Heart left ventricle (tissue), 16 donors: ENCODE results near the gene PRMT3. TPM values are rescaled to one million over a fixed set of nuclear protein-coding genes. Genes with fewer than 3 reads are reported as not detected.

ENCODE experiments used
- ATAC-seq, 4 donors: fragments of 200-7000 bp; cut with Tn5 transposase; one replicate each; pipeline ENCODE4 v1.9.1; 2020 to 2022; ENCODE audit warnings: moderate library complexity in 4 of 4, mild to moderate bottlenecking in 3 of 4, moderate number of reproducible peaks in 1 of 4
- DNase-seq, 5 donors: peaks; one replicate each; pipeline ENCODE4 v3.0.0-alpha.2; 2020
- H3K27ac ChIP-seq, 12 donors: fragments of 200-600 bp; sonication (generic) in 4 of 12; one replicate each; pipeline versions ENCODE4 v1.5.0 to v1.8.0; 2016 to 2022; ENCODE audit warnings: mild to moderate bottlenecking in 2 of 12
- H3K27me3 ChIP-seq, 9 donors: fragments of 200-600 bp; sonication (generic) in 2 of 9; one replicate each; pipeline versions ENCODE4 v1.5.1 to v1.8.0; 2016 to 2022; ENCODE audit warnings: mild to moderate bottlenecking in 3 of 9
- H3K36me3 ChIP-seq, 9 donors: fragments of 200-600 bp; sonication (generic) in 2 of 9; one replicate each; pipeline versions ENCODE4 v1.5.0 to v1.8.0; 2018 to 2022; ENCODE audit warnings: mild to moderate bottlenecking in 2 of 9
- H3K4me1 ChIP-seq, 12 donors: fragments of 200-600 bp; sonication (generic) in 4 of 12; one replicate each; pipeline versions ENCODE4 v1.5.0 to v1.8.0; 2016 to 2022; ENCODE audit warnings: mild to moderate bottlenecking in 3 of 12
- H3K4me3 ChIP-seq, 12 donors: fragments of 200-600 bp; sonication (generic) in 4 of 12; one replicate each; pipeline versions ENCODE4 v1.5.0 to v1.8.0; 2017 to 2022; ENCODE audit warnings: mild to moderate bottlenecking in 9 of 12, moderate library complexity in 4 of 12
- H3K9me3 ChIP-seq, 12 donors: fragments of 200-600 bp; sonication (generic) in 4 of 12; one replicate each; pipeline versions ENCODE4 v1.5.0 to v1.8.0; 2016 to 2022; ENCODE audit warnings: mild to moderate bottlenecking in 1 of 12
- POLR2A ChIP-seq, 2 donors: fragments of 450-650 bp; IDR thresholded peaks; one replicate each; pipeline ENCODE4 v1.6.1; 2017; ENCODE audit warnings: antibody characterized with exemption in 2 of 2, mild to moderate bottlenecking in 2 of 2, moderate library complexity in 2 of 2
- WGBS, 4 donors: extraction: QIAGEN DNeasy Blood & Tissue Kit in 2 of 4; methylation state at CpG; one replicate each; pipeline versions ENCODE4 v1.1.5 to v1.1.7; 2013 to 2018; 5-methylcytosine and 5-hydroxymethylcytosine counted together
- intact Hi-C, 10 donors: fragments of 100-400 bp; cut with DNase I; formaldehyde crosslinking; loops; one replicate each; pipeline versions ENCODE4 v1.11.1 to v1.14.2; 2022
- polyA plus RNA-seq, 2 donors: library from polyadenylated mRNA; stranded (reverse); fragments of 200-250 nt; gene quantifications; one replicate each; pipeline ENCODE4 v1.2.3, GENCODE V29; 2013
- total RNA-seq, 9 donors: library from RNA; depleted of rRNA in 2 of 9; stranded (reverse); fragments of >200 nt in 2 of 9; fragmentation: NEBNext Ultra II Directional in 3 of 9; extraction: Animal tissue kit (Norgen Biotek cat#: 25700) in 3 of 9; gene quantifications; one replicate each; pipeline versions ENCODE4 v1.1.0 to v1.2.4, GENCODE V29; 2016 to 2023
- TF ChIP-seq, protein P1 (sequence below), 12 donors: fragments of 200-600 bp; sonication (generic) in 4 of 12; IDR thresholded peaks; one replicate each; pipeline versions ENCODE4 v1.5.0 to v1.8.0; 2018 to 2022; ENCODE audit warnings: antibody characterized with exemption in 12 of 12, mild to moderate bottlenecking in 5 of 12
- donor health status: ischemic (EF 13 %, LVEDD 7.1; RV severe dilation, severe dysfunction).
- donor health status: healthy with polysubstance abuse.
- donor health status: DM: no; HTN: yes; CAD: no.
- donor health status: DM: no; HTN: no; CAD: no.
- donor health status: ischemic (EF 25% LVEDD 6.9; RV normal size, moderate dysfunction).
- donor health status: ischemic (EF 25% LVEDD 5.7; RV mildly dilated, moderate dysfunction).
- donor health status: healthy.
- donor health status: DM: yes; HTN: yes; CAD: no.
- donor health status: ischemic (EF 35%, LVEDD 5.7; RV mildly dilated, moderate dysfunction).
- donor health status: nonischemic (EF 11% LVEDD 7.7; RV severe dilation, severe dysfunction).
- donor health status: DM: yes; HTN: yes; CAD: no.
- donor health status: PGD.
- donor health status: ischemic (EF 29% LVEDD 5.4; RV normal size, mild dysfunction).
- donor health status: nonischemic (EF 23%, LVEDD 6.1; RV moderate dilation, normal function).

PRMT3 gene
- total and polyA plus RNA-seq, 11 donors, result 6.6 to 15.0 (median 10.5) TPM

DNA sequence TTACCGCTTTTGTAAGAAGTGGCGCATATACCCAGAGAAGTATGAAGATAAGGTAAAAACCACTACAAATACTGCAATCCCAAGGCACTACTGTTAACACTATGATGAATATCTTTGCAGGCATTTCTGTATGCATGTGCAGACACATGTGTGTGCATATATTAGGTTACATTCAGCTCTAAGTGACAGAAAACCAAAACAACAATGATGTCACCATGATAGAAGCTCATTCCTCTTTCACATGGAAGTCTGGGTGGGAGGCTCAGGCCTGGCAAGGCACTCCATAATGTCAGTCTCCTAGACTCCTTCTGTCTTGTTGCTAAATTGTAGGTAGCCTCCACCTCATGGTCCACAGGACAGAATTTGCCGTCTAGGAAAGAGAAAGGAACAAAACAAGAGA, 148.8 kb downstream of the PRMT3 start:
- intact Hi-C loops, result no loop called here
- Histone ChIP-seq H3K4me3 (no peak overlapping the region), H3K27ac (no peak overlapping the region), H3K36me3 (no peaks in the 10 kb centered on the region), H3K9me3 (peaks cover 0 to 9% (median 0%) of the 10 kb centered on the region in 12 donors), H3K27me3 (peaks cover 0 to 4% (median 0%) of the 10 kb centered on the region in 9 donors), H3K4me1 (no peaks in the 10 kb centered on the region)
- TF ChIP-seq POLR2A (IDR thresholded peaks at IDR 0.05), result no peak
- TF ChIP-seq, protein P1, sequence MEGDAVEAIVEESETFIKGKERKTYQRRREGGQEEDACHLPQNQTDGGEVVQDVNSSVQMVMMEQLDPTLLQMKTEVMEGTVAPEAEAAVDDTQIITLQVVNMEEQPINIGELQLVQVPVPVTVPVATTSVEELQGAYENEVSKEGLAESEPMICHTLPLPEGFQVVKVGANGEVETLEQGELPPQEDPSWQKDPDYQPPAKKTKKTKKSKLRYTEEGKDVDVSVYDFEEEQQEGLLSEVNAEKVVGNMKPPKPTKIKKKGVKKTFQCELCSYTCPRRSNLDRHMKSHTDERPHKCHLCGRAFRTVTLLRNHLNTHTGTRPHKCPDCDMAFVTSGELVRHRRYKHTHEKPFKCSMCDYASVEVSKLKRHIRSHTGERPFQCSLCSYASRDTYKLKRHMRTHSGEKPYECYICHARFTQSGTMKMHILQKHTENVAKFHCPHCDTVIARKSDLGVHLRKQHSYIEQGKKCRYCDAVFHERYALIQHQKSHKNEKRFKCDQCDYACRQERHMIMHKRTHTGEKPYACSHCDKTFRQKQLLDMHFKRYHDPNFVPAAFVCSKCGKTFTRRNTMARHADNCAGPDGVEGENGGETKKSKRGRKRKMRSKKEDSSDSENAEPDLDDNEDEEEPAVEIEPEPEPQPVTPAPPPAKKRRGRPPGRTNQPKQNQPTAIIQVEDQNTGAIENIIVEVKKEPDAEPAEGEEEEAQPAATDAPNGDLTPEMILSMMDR (IDR thresholded peaks at IDR 0.05), result no peak
- ATAC-seq, result no peak
- no peak for DNase-seq
- WGBS, 4 donors, result 87 to 97% (median 92%) methylated on average over 3 of the region's 3 CpGs

DNA sequence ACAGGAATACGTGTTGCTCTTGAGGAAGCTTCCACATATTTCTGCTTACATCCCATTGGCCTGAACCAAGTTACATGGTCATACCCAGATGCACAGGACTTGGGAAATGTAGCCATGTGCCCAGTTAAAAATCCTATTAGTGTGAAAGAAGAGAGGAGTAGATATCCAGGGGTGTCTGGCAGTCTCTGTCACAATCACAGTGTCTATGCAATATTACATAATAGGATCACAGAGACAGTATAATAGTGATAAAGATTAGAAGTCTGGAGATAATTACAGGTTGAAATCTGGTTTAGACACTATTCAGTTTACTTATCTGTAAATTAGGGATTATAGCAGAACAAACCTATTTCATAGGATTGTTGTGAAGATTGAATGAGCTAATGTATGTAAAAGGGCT, 149.3 kb downstream of the PRMT3 start:
- H3K36me3 ChIP-seq, result no peaks in the 10 kb centered on the region
- no peak for ATAC-seq
- 47 to 67% (median 59%) methylated on average over 1 of the region's 1 CpG for WGBS, 4 donors
- H3K4me1 ChIP-seq, result no peaks in the 10 kb centered on the region
- intact Hi-C loops, result no loop called here
- peaks cover 0 to 4% (median 0%) of the 10 kb centered on the region in 9 donors for H3K27me3 ChIP-seq
- H3K27ac ChIP-seq, result no peak overlapping the region
- peaks cover 0 to 9% (median 0%) of the 10 kb centered on the region in 12 donors for H3K9me3 ChIP-seq
- no peak for TF ChIP-seq POLR2A (IDR thresholded peaks at IDR 0.05)
- TF ChIP-seq, protein P1 (IDR thresholded peaks at IDR 0.05), result no peak
- DNase-seq, result no peak
- H3K4me3 ChIP-seq, result no peak overlapping the region

DNA sequence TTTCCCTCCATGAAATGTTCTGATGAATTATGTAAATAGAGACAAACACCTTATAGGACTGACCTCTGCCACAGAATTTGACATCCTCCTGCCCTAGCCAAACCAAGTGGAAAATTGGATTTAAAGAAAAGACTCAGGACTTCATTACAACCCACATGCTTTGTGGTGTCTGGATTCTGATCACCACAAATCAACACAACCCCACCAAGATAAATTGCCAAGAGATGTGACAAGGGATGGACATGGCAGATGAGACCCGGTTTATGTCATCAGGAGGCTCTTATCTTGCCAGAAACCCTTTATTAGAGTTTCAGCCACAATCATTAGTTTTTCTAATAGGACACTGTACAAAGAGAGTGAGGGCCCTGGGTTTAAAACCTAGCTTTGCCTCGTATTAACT, 154.0 kb downstream of the PRMT3 start:
- Histone ChIP-seq H3K27ac (no peak overlapping the region), H3K4me3 (no peak overlapping the region), H3K36me3 (no peaks in the 10 kb centered on the region), H3K9me3 (peaks cover 0 to 9% (median 0%) of the 10 kb centered on the region in 12 donors), H3K4me1 (no peaks in the 10 kb centered on the region), H3K27me3 (no peaks in the 10 kb centered on the region)
- 18 to 30% (median 29%) methylated on average over 2 of the region's 2 CpGs for WGBS, 4 donors
- TF ChIP-seq, protein P1 (IDR thresholded peaks at IDR 0.05), result no peak
- TF ChIP-seq POLR2A (IDR thresholded peaks at IDR 0.05), result no peak
- no peak for ATAC-seq
- intact Hi-C loops, result no loop called here
- DNase-seq, result no peak

DNA sequence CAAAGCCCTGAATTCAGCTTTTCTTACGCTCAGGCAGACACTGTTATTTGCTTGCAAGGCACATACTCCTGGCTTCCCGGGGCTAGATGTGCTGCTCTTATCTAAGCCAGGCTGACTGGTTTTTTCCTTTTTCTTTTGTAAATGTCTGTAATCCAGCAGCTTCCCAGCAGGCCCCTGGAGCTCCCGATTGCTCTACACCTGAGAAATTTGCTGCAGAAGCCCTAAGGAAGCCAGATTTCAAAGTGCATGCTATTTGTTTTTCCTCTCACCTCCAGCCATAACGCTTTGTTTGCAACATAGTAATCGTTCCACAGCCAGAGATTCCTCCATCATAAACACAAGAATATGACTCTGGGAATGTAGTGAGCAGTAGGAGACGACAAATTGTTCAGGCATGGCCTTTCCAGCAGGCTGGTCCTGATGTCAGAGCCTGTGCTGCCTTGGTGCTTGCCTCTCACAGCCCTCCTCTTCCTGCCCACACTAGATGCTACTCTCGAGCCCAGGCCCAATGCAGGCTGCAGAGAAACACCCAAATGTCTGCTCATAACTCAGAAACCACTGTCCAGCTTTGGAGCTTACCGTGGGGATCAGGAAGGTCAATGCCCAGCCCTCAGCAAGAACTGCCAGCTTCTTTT, 157.2 kb downstream of the PRMT3 start:
- intact Hi-C loops, result no loop called here
- Histone ChIP-seq H3K4me1 (no peaks in the 10 kb centered on the region), H3K36me3 (no peaks in the 10 kb centered on the region), H3K9me3 (no peaks in the 10 kb centered on the region), H3K4me3 (no peak overlapping the region), H3K27me3 (no peaks in the 10 kb centered on the region), H3K27ac (no peak overlapping the region)
- DNase-seq (no peak), ATAC-seq (no peak)
- TF ChIP-seq, protein P1 (IDR thresholded peaks at IDR 0.05), result no peak
- no peak for TF ChIP-seq POLR2A (IDR thresholded peaks at IDR 0.05)
- WGBS, 4 donors, result 30 to 52% (median 38%) methylated on average over 8 of the region's 8 CpGs
